Right atrium auricular region (tissue), 2 donors: Measurements from ENCODE around the gene DNAJC2. TPM values are rescaled to one million over a fixed set of nuclear protein-coding genes. Genes with fewer than 3 reads are reported as not detected.
A peak's percentile ranks its signal among the peaks of the same experiment; 100 is the strongest.

Experiments used
- DNase-seq: peaks from one replicate; pipeline ENCODE4 v3.0.0-alpha.2; 2019; ENCODE audit warnings: low spot score
- H3K27ac ChIP-seq, 2 donors: fragments of 200-600 bp; sonication (generic); 1 replicate in 1 of 2; 2 replicates in 1 of 2; pipeline ENCODE4 v1.5.1; 2016 to 2019
- H3K27me3 ChIP-seq, 2 donors: fragments of 200-600 bp; sonication (generic); one replicate each; pipeline versions ENCODE4 v1.5.1 to v1.6.0; 2017 to 2019
- H3K36me3 ChIP-seq: fragments of 200-600 bp; sonication (generic); one replicate; pipeline ENCODE4 v1.5.1; 2016
- H3K4me1 ChIP-seq, 2 donors: fragments of 200-600 bp; sonication (generic); one replicate each; pipeline versions ENCODE4 v1.5.1 to v1.6.0; 2017 to 2019
- H3K4me3 ChIP-seq, 2 donors: fragments of 200-600 bp; sonication (generic); 1 replicate in 1 of 2; 2 replicates in 1 of 2; pipeline ENCODE4 v1.5.1; 2017 to 2019; ENCODE audit warnings: mild to moderate bottlenecking in 1 of 2, moderate library complexity in 1 of 2
- H3K9me3 ChIP-seq, 2 donors: fragments of 200-600 bp; sonication (generic); one replicate each; pipeline ENCODE4 v1.5.1; 2019
- CTCF ChIP-seq, 2 donors: fragments of 200-600 bp; sonication (generic); IDR thresholded peaks; one replicate each; pipeline ENCODE4 v1.5.1; 2019; ENCODE audit warnings: antibody characterized with exemption in 2 of 2
- total RNA-seq, 2 donors: library from RNA; depleted of rRNA; stranded (reverse); fragments of >200 nt; gene quantifications; one replicate each; pipeline ENCODE4 v1.1.0, GENCODE V29; 2016

The DNAJC2 gene
- 10 to 100 TPM in 1 of 2 donors, 1 to 10 TPM in 1; 7.7 to 14.4 TPM for total RNA-seq

GRCh38 chr7:103344453-103345149 is at the start of gene DNAJC2:
Gene DNAJC2, minus strand, starts transcription at chr7:103344767. Its CDS starts 145 bp downstream, at chr7:103344622.
- H3K9me3 ChIP-seq, result no peaks in the 10 kb centered on the region
- peaks cover 0 to 52% of the 10 kb centered on the region in 2 donors for H3K4me1 ChIP-seq

GRCh38 chr7:103391976-103392375 is 47.4 kb upstream of the DNAJC2 start:
- no peak for TF ChIP-seq CTCF (IDR thresholded peaks at IDR 0.05)
- no peak overlapping the region for H3K27ac ChIP-seq
- DNase-seq, result no peak
- H3K36me3 ChIP-seq, result no peaks in the 10 kb centered on the region
- H3K4me3 ChIP-seq, result no peak overlapping the region
- H3K27me3 ChIP-seq, result no peaks in the 10 kb centered on the region
- H3K4me1 ChIP-seq, result no peaks in the 10 kb centered on the region
- no peaks in the 10 kb centered on the region for H3K9me3 ChIP-seq

More at GRCh38 chr7:103344453-103345149, at the start of gene DNAJC2:
- H3K36me3 ChIP-seq, result peaks cover 8% of the 10 kb centered on the region
- H3K27me3 ChIP-seq, result no peaks in the 10 kb centered on the region
- peak; percentile 86 for DNase-seq
- peak within 1 kb of the TSS; percentile 79 to 94 for H3K4me3 ChIP-seq
- no peak for TF ChIP-seq CTCF (IDR thresholded peaks at IDR 0.05)
- peak within 1 kb of the TSS; percentile 75 to 83 for H3K27ac ChIP-seq

- no peak overlapping the region for H3K27ac ChIP-seq
- H3K4me3 ChIP-seq, result no peak overlapping the region
- no peak for DNase-seq
- no peaks in the 10 kb centered on the region for H3K9me3 ChIP-seq
- no peak for TF ChIP-seq CTCF (IDR thresholded peaks at IDR 0.05)
- H3K4me1 ChIP-seq, result no peaks in the 10 kb centered on the region
- no peaks in the 10 kb centered on the region for H3K27me3 ChIP-seq
- no peaks in the 10 kb centered on the region for H3K36me3 ChIP-seq
These were observed 46.6 kb upstream of the DNAJC2 start for GRCh38 chr7:103391150-103391549.

GRCh38 chr7:103389263-103389662 is 44.7 kb upstream of the DNAJC2 start:
- Histone ChIP-seq H3K9me3 (no peaks in the 10 kb centered on the region), H3K4me1 (no peaks in the 10 kb centered on the region), H3K36me3 (no peaks in the 10 kb centered on the region), H3K27me3 (no peaks in the 10 kb centered on the region), H3K4me3 (no peak overlapping the region), H3K27ac (no peak overlapping the region)
- no peak for TF ChIP-seq CTCF (IDR thresholded peaks at IDR 0.05)
- DNase-seq, result no peak

GRCh38 chr7:103388469-103389140 is 44.0 kb upstream of the DNAJC2 start:
- no peak for TF ChIP-seq CTCF (IDR thresholded peaks at IDR 0.05)
- H3K4me1 ChIP-seq, result no peaks in the 10 kb centered on the region
- H3K36me3 ChIP-seq, result no peaks in the 10 kb centered on the region
- DNase-seq, result no peak
- H3K9me3 ChIP-seq, result no peaks in the 10 kb centered on the region
- no peak overlapping the region for H3K4me3 ChIP-seq
- no peaks in the 10 kb centered on the region for H3K27me3 ChIP-seq
- H3K27ac ChIP-seq, result no peak overlapping the region
